Activated B cell treated with CpG ODN at 0.5 μM for 24 hours (primary cell): Measurements from ENCODE around the gene LAMA5. TPM values are rescaled to one million over a fixed set of nuclear protein-coding genes. Genes with fewer than 3 reads are reported as not detected.

ENCODE experiments used
- ATAC-seq: fragments of 200-7000 bp; cut with Tn5 transposase; one replicate; pipeline ENCODE4 v1.10.0; 2021; ENCODE audit warnings: low read depth, mild to moderate bottlenecking, moderate library complexity
- CTCF ChIA-PET: fragments of 350-600 bp; sonication (Branson Sonifier 250); formaldehyde crosslinking; loops from one replicate; lab custom pipeline; 2021; ENCODE audit warnings: antibody characterized with exemption; lab: Charles Lee
- POLR2A ChIA-PET: fragments of 350-600 bp; sonication (Branson Sonifier 250); formaldehyde crosslinking; loops from one replicate; lab custom pipeline; 2021; ENCODE audit warnings: antibody characterized with exemption; lab: Charles Lee
- DNase-seq: peaks from one replicate; pipeline ENCODE4 v3.0.0; 2022
- H3K27ac Mint-ChIP-seq: one replicate; pipeline ENCODE4 v1.8.0; 2020; ENCODE audit warnings: mixed read lengths
- H3K27me3 Mint-ChIP-seq: one replicate; pipeline ENCODE4 v1.8.0; 2021; ENCODE audit warnings: mixed read lengths
- H3K36me3 Mint-ChIP-seq: one replicate; pipeline ENCODE4 v1.8.0; 2021; ENCODE audit warnings: low read depth, mixed read lengths
- H3K4me1 Mint-ChIP-seq: one replicate; pipeline ENCODE4 v1.8.0; 2021; ENCODE audit warnings: mixed read lengths
- H3K4me3 Mint-ChIP-seq: one replicate; pipeline ENCODE4 v1.8.0; 2020; ENCODE audit warnings: mild to moderate bottlenecking, mixed read lengths
- H3K9me3 Mint-ChIP-seq: one replicate; pipeline ENCODE4 v1.8.0; 2020; ENCODE audit warnings: mixed read lengths
- CTCF ChIP-seq: fragments of 200-600 bp; IDR thresholded peaks from one replicate; pipeline ENCODE4 v1.8.0; 2022; ENCODE audit warnings: antibody characterized with exemption, mild to moderate bottlenecking
- intact Hi-C: fragments of 100-400 bp; cut with micrococcal nuclease; formaldehyde crosslinking; loops from one replicate; pipeline ENCODE4 v1.15.1; 2024
- total RNA-seq: library from RNA; stranded (reverse); gene quantifications from 2 replicates; pipeline ENCODE4 v1.2.3, GENCODE V29; 2022

The LAMA5 gene
- total RNA-seq, 1 donor from 2014 or later: 24.8 TPM

GRCh38 chr20:62390317-62391164 is 23.4 kb upstream of the LAMA5 start:
- peaks cover 32% of the 10 kb centered on the region for H3K4me1 Mint-ChIP-seq
- no peak overlapping the region for H3K4me3 Mint-ChIP-seq

GRCh38 chr20:62389601-62390087 is 22.5 kb upstream of the LAMA5 start:
- H3K4me1 Mint-ChIP-seq: peaks cover 39% of the 10 kb centered on the region
- no peak overlapping the region for H3K4me3 Mint-ChIP-seq
- no peaks in the 10 kb centered on the region for H3K27me3 Mint-ChIP-seq
- no peak for TF ChIP-seq CTCF
- no peak overlapping the region for H3K27ac Mint-ChIP-seq
- ChIA-PET CTCF (no interaction called here), POLR2A (interaction anchor here (0.7 to 1.0 kb wide), 2 partner anchors 65 to 421 kb away, joined by 3 read pairs; no protein-coding TSS in a partner anchor)
- H3K36me3 Mint-ChIP-seq: peaks cover 60% of the 10 kb centered on the region
- no peak for DNase-seq
- H3K9me3 Mint-ChIP-seq: no peaks in the 10 kb centered on the region
- intact Hi-C loops: loop anchor here (2.0 to 10.0 kb wide), 3 partner anchors 227 to 545 kb away; partner anchors contain the start of genes GID8, PSMA7 and SS18L1
- no peak for ATAC-seq

More at GRCh38 chr20:62390317-62391164, 23.4 kb upstream of the LAMA5 start:
- no peaks in the 10 kb centered on the region for H3K9me3 Mint-ChIP-seq
- CTCF ChIA-PET: no interaction called here
- intact Hi-C loops: no loop called here
- ATAC-seq: no peak
- peak overlapping the region; percentile 30 for H3K27ac Mint-ChIP-seq
- no peak for DNase-seq
- TF ChIP-seq CTCF: no peak
- H3K36me3 Mint-ChIP-seq: peaks cover 64% of the 10 kb centered on the region
- no peaks in the 10 kb centered on the region for H3K27me3 Mint-ChIP-seq
- POLR2A ChIA-PET: interaction anchor here (0.6 to 1.0 kb wide), 3 partner anchors 226 to 420 kb away, joined by 3 to 4 read pairs (median 3); no protein-coding TSS in a partner anchor

- no peak overlapping the region for H3K27ac Mint-ChIP-seq
- peaks cover 57% of the 10 kb centered on the region for H3K36me3 Mint-ChIP-seq
- TF ChIP-seq CTCF: no peak
- H3K27me3 Mint-ChIP-seq: no peaks in the 10 kb centered on the region
- no peaks in the 10 kb centered on the region for H3K9me3 Mint-ChIP-seq
- intact Hi-C loops: loop anchor here (2.0 to 10.0 kb wide), 3 partner anchors 228 to 546 kb away; partner anchors contain the start of genes GID8, PSMA7 and SS18L1
- ChIA-PET POLR2A (interaction anchor here (1.0 kb wide), 1 partner anchor 66 kb away, joined by 3 read pairs; no protein-coding TSS in a partner anchor), CTCF (no interaction called here)
- DNase-seq (no peak), ATAC-seq (no peak)
- peaks cover 39% of the 10 kb centered on the region for H3K4me1 Mint-ChIP-seq
- peak overlapping the region; percentile 56 for H3K4me3 Mint-ChIP-seq
These were observed 21.9 kb upstream of the LAMA5 start for GRCh38 chr20:62388839-62389600.

- Mint-ChIP-seq H3K27ac (peak overlapping the region; percentile 74), H3K9me3 (no peaks in the 10 kb centered on the region), H3K4me3 (peak overlapping the region; percentile 89), H3K4me1 (peaks cover 43% of the 10 kb centered on the region), H3K36me3 (peaks cover 53% of the 10 kb centered on the region), H3K27me3 (no peaks in the 10 kb centered on the region)
- no peak for TF ChIP-seq CTCF
- POLR2A ChIA-PET: interaction anchor here (0.7 to 1.9 kb wide), 3 partner anchors 48 to 377 kb away, joined by 6 to 10 read pairs (median 6); no protein-coding TSS in a partner anchor
- DNase-seq: no peak
- intact Hi-C loops: loop anchor here (1.0 to 10.0 kb wide), 6 partner anchors 19 to 547 kb away; partner anchors contain the start of genes CABLES2, GID8, MRGBP and OGFR
- CTCF ChIA-PET: no interaction called here
- ATAC-seq: no peak
These were observed 21.0 kb upstream of the LAMA5 start for GRCh38 chr20:62387933-62388635.
